HEK293T (cell line): ENCODE results near the gene WNT9A.

ENCODE experiments used
- CTCF ChIA-PET: fragments of 350-600 bp; formaldehyde crosslinking; extraction: SDS; loops from one replicate; lab custom pipeline; 2021; ENCODE audit warnings: antibody characterized with exemption, inconsistent platforms; lab: Yijun Ruan, JAX
- POLR2A ChIA-PET: fragments of 350-600 bp; formaldehyde crosslinking; extraction: SDS; loops from one replicate; lab custom pipeline; 2020; ENCODE audit warnings: antibody characterized with exemption, inconsistent platforms; lab: Yijun Ruan, JAX
- DNase-seq: peaks from one replicate; pipeline ENCODE4 v3.0.0; 2012; ENCODE audit warnings: mixed read lengths; ENCODE audit errors: extremely low spot score
- ARNT ChIP-seq: fragments of 450-650 bp; IDR thresholded peaks from 2 replicates; pipeline ENCODE4 v1.6.1; 2017; ENCODE audit warnings: mild to moderate bottlenecking
- BHLHE40 ChIP-seq: fragments of 450-650 bp; IDR thresholded peaks from 2 replicates; pipeline ENCODE4 v1.6.1; 2016; ENCODE audit warnings: mild to moderate bottlenecking, moderate library complexity, borderline replicate concordance
- CTBP1 ChIP-seq: fragments of 450-650 bp; IDR thresholded peaks from 2 replicates; pipeline ENCODE4 v1.6.1; 2016; ENCODE audit warnings: borderline replicate concordance
- ELF4 ChIP-seq: fragments of 450-650 bp; IDR thresholded peaks from 2 replicates; pipeline ENCODE4 v1.6.1; 2017; ENCODE audit warnings: antibody characterized with exemption
- FOXA1 ChIP-seq: fragments of 450-650 bp; IDR thresholded peaks from 2 replicates; pipeline ENCODE4 v1.6.1; 2016; ENCODE audit warnings: mild to moderate bottlenecking
- FOXK2 ChIP-seq: fragments of 450-650 bp; IDR thresholded peaks from 2 replicates; pipeline ENCODE4 v1.6.1; 2016; ENCODE audit warnings: mild to moderate bottlenecking
- FOXM1 ChIP-seq: fragments of 450-650 bp; IDR thresholded peaks from 2 replicates; pipeline ENCODE4 v1.6.1; 2017; ENCODE audit warnings: mild to moderate bottlenecking, borderline replicate concordance
- HDGF ChIP-seq: fragments of 450-650 bp; IDR thresholded peaks from 2 replicates; pipeline ENCODE4 v1.6.1; 2017; ENCODE audit warnings: antibody characterized with exemption, borderline replicate concordance
- L3MBTL2 ChIP-seq: fragments of 450-650 bp; conservative IDR thresholded peaks from 2 replicates; pipeline ENCODE4 v1.6.1; 2016; ENCODE audit warnings: mild to moderate bottlenecking
- LEF1 ChIP-seq: fragments of 450-650 bp; IDR thresholded peaks from 2 replicates; pipeline ENCODE4 v1.6.1; 2017; ENCODE audit warnings: mild to moderate bottlenecking, borderline replicate concordance
- NFRKB ChIP-seq: fragments of 450-650 bp; IDR thresholded peaks from 2 replicates; pipeline ENCODE4 v1.6.1; 2016; ENCODE audit warnings: mild to moderate bottlenecking, moderate library complexity
- SP1 ChIP-seq: fragments of 450-650 bp; IDR thresholded peaks from 2 replicates; pipeline ENCODE4 v1.6.1; 2017
- SUZ12 ChIP-seq: fragments of 450-650 bp; IDR thresholded peaks from 2 replicates; pipeline ENCODE4 v1.6.1; 2016; ENCODE audit warnings: mild to moderate bottlenecking
- TARDBP ChIP-seq: fragments of 450-650 bp; IDR thresholded peaks from 2 replicates; pipeline ENCODE4 v1.6.1; 2016
- ZNF384 ChIP-seq: fragments of 450-650 bp; IDR thresholded peaks from 2 replicates; pipeline ENCODE4 v1.6.1; 2016
- TF ChIP-seq, protein P1 (sequence below): fragments of 450-650 bp; IDR thresholded peaks from 2 replicates; pipeline ENCODE4 v1.6.1; 2016

The WNT9A gene

DNA sequence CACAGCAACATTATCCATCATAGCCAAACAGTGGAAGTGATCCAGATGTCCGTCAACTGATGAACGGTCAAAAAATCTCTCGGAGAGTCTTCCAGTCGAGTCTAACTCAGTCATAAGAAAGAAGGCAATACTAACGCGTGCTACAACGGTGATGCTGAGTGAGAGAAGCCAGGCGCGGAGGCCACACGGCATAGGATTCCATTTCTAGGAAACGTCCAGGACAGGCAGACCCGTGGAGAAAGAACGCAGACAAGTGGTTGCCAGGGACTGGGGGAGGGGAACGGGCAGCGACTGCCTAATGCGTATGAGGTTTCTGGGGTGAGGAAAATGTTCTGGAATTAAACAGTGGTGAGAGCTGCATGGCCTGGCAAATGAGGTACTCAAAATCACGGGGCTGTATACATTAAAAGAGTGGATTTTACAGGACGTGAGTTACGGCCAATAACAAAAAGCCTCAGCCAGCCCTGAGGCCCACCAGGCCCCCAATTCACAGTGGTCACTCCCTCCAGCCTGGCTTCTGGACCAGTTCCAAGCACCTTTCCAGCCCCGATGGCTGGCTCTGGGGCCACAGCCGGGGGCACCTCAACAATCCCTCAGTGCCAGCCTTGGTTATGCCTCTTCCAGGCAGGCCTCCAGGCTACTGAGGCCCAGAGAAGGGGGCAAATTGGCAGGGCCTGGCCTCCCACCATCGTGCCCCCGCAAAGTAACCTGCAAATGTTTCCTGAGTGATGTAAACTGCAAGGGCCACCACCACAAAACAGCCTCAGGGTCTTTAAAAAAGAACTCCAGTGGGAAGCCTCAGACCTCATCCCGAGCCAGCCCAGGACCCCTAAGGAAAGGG, 3.4 kb downstream of the WNT9A start:
- CTCF ChIA-PET = no interaction called here
- POLR2A ChIA-PET = no interaction called here
- DNase-seq = no peak
- TF ChIP-seq NFRKB (no peak), HDGF (no peak), SP1 (no peak)
- TF ChIP-seq, protein P1, sequence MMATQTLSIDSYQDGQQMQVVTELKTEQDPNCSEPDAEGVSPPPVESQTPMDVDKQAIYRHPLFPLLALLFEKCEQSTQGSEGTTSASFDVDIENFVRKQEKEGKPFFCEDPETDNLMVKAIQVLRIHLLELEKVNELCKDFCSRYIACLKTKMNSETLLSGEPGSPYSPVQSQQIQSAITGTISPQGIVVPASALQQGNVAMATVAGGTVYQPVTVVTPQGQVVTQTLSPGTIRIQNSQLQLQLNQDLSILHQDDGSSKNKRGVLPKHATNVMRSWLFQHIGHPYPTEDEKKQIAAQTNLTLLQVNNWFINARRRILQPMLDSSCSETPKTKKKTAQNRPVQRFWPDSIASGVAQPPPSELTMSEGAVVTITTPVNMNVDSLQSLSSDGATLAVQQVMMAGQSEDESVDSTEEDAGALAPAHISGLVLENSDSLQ = no peak

GRCh38 chr1:227943381-227944089, 4.2 kb downstream of the WNT9A start:
- POLR2A ChIA-PET = no interaction called here
- DNase-seq = no peak
- TF ChIP-seq LEF1 (no peak), ELF4 (no peak), L3MBTL2 (no peak), NFRKB (no peak), FOXM1 (no peak), FOXK2 (no peak), BHLHE40 (no peak)
- CTCF ChIA-PET = interaction anchor here (1.7 kb wide), 1 partner anchor 10 kb away, joined by 4 read pairs; no protein-coding TSS in a partner anchor

GRCh38 chr1:227942716-227943261, 4.9 kb downstream of the WNT9A start:
- TF ChIP-seq NFRKB (no peak), SUZ12 (no peak), SP1 (no peak), TARDBP (no peak), HDGF (no peak), FOXM1 (no peak), LEF1 (no peak), CTBP1 (no peak), L3MBTL2 (no peak)
- no peak for DNase-seq
- CTCF ChIA-PET = interaction anchor here (1.7 kb wide), 1 partner anchor 11 kb away, joined by 4 read pairs; no protein-coding TSS in a partner anchor
- POLR2A ChIA-PET = no interaction called here

GRCh38 chr1:227942021-227942715, 5.6 kb downstream of the WNT9A start:
- CTCF ChIA-PET = interaction anchor here (1.7 kb wide), 1 partner anchor 12 kb away, joined by 4 read pairs; no protein-coding TSS in a partner anchor
- POLR2A ChIA-PET = no interaction called here
- TF ChIP-seq, protein P1 = no peak
- TF ChIP-seq CTBP1 (no peak), SUZ12 (no peak), ZNF384 (no peak), ELF4 (no peak), FOXM1 (no peak), SP1 (no peak), NFRKB (no peak), ARNT (no peak), HDGF (no peak), LEF1 (no peak)
- no peak for DNase-seq

DNA sequence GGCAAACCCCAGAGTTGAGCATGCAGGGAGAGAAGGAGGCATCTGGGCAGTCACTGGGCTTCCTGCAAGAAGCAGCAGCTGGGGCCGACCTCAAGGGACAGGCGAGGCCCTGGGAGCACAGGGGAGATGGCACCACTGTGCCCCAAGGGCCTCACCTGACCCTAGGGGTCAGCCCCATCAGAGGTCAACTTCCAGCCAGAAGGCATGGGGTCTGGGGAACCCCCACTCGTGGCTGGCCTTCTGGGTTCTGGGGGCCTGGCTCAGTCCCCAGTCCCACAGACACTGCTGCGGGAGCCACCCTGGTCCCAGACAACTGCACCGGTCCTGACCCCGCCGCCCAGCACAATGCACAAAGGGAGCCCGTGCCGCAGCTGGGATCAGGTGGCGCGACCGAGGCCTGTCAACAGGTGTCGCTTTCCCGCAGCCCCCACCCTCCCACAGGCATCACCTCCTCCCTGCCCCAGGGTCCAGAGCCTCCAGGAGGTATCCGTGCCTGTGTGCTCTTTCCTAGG, 6.2 kb downstream of the WNT9A start:
- TF ChIP-seq FOXM1 = no peak
- TF ChIP-seq ARNT = no peak
- no peak for TF ChIP-seq SUZ12
- no peak for TF ChIP-seq CTBP1
- no peak for TF ChIP-seq NFRKB
- no peak for TF ChIP-seq ZNF384
- TF ChIP-seq, protein P1 = no peak
- no peak for TF ChIP-seq HDGF
- TF ChIP-seq FOXK2 = no peak
- no peak for TF ChIP-seq LEF1
- TF ChIP-seq ELF4 = no peak
- TF ChIP-seq SP1 = no peak
- no peak for TF ChIP-seq L3MBTL2
- no peak for TF ChIP-seq FOXA1
- no peak for TF ChIP-seq BHLHE40
- no peak for TF ChIP-seq TARDBP
- POLR2A ChIA-PET = no interaction called here
- no peak for DNase-seq
- CTCF ChIA-PET = no interaction called here
